IPS-NIHi7 (cell line): ENCODE data around the gene GPSM1.
"Not testable (repeated sequence)": the region's sequence is repeated elsewhere in the genome, so short reads cannot be mapped to it uniquely, and the experiment has no call there.

ENCODE experiments used
- DNase-seq: peaks from one replicate; pipeline ENCODE4 v3.0.0; 2012; ENCODE audit warnings: mixed read lengths; ENCODE audit errors: extremely low spot score

GPSM1 gene

DNA sequence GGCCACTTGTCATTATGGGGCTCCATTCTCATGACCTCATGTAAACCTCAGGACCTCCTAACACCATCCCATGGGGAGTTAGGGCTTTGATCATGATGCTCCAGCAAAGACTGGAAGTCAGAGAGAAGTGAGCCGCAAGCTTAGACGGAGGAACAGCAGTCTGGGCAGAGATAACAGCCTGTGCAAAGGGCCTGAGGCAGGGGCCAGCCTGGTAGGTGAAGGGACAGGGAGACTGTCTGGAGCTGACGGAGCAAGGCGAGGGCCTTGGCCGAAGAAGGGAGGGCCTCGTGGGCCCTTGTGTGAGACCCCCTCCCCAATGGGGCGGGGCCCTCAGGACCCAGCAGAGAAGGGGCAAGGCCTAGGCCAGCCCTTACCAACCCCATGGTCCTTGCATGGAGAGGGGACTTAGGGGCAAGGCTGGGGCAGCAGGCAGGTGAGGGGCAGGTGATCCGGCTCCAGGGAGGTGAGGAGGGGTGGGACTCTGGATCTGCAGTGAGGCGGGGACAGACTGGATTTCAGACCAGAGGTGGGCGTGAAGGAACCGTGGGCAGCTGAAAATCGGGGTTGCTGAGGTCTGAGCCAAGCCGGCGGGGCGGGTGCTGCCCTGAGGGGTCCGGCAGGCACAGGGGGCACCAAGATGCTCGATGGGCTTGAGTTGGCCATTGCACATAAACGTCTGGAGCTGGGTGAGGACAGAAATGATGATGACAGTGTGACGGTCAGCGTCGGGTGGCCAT lies 17.4 kb downstream of the GPSM1 start:
- DNase-seq: no peak

DNA sequence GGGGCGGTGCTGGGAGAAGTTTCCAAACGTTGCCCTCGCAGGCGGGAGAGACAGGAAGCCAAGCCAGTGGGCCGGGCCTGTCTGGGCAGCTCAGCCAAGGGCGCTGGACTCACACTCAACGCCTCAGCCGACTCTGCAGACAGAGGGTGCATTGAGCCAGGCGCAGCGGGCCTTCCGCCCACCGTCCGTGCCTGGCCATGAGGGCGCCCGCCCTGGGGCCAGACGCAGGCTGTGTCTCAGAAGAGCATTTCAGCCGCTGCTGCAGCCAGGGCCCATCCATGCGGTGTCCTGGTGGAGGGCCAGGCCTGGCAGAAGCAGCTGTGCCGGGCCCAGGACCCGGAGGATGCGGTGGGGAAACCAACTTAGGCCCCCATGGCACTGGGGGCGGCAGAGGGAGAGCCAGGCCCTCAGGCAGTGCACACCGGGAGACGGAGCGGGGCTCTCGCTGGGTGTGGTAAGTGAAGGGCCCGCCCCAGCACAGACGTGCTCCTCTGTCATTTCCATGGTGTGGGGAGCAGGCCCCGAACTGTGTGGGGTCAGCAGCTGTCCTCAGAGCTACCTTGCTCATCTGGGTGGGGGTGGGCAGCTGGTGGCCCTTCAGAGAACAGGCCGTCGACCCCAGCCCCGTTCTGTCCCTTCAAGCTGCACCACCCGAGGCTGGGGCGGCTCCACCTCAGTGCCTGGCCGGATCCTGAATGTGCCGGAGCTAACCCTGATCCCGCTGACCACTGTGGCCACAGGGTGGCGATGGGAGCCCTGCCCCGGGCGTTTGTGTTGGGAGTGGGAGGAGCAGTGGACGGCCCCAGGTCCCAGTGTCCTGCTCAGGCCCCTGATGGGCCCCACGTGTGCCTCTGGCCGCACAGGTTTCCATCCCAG lies 18.2 kb downstream of the GPSM1 start:
- peak; percentile 75 for DNase-seq

- DNase-seq: no peak
Measured at GRCh38 chr9:136346157-136346481, 18.8 kb downstream of the GPSM1 start.

GRCh38 chr9:136346927-136347465 lies 19.7 kb downstream of the GPSM1 start:
- no peak for DNase-seq

DNA sequence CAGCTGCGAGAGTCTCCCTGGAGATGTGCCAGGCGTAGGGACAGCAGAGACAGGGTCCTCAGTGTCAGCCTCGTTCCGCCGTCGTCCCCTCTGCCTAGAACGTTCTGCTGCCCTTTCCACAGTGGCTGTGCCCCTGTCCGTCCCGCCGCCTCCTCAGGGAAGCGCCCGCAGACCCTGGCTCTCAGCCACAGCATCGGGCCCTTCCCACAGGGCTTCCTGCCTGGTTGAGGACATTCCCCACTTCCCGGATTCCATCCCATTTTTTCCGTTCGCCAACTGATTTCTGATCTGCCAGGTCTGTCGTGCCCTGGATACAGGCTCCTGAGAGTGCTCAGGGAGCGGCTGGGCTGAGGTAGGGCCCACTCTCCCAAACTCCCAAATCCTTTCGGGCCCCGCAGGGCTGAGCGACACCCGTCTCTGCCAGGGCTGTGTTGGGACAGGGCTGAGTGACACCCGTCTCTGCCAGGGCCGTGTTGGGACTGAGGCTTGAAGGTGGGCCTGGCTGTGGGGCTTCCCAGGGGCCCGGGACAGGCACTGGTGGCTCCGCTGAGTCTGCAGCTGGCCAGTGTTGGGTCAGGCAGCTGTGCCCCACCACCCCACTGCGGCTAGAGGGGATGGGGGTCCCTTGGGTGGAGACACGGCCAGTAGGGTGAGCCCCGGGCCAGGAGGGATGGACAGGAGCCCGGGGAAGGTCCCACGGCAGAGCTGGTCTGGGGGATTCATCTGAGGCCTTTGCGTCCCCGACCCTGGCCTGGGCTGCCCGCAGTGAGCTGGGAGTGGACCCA lies 20.3 kb downstream of the GPSM1 start:
- DNase-seq: no peak

DNA sequence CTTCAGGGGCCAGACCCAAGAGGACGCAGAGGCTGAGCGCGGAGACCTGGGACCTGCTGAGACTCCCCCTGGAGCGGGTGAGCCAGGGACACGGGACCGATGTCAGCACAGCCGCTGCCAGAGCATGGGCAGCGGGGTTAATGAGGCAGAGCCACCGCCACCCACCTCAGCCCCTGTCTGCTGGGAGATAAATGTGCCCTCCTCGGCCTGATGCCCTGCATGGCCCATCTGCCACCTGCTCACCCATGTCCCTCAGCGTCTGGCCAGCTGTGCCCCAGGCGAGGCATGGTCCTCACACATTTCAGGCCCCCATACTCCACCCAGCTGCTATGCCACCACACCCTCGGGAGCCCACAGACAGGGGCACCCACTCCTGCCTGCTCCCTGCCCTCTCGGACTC lies 21.4 kb downstream of the GPSM1 start:
- no peak for DNase-seq

GRCh38 chr9:136349546-136349945 lies 22.2 kb downstream of the GPSM1 start:
- DNase-seq: no peak

DNA sequence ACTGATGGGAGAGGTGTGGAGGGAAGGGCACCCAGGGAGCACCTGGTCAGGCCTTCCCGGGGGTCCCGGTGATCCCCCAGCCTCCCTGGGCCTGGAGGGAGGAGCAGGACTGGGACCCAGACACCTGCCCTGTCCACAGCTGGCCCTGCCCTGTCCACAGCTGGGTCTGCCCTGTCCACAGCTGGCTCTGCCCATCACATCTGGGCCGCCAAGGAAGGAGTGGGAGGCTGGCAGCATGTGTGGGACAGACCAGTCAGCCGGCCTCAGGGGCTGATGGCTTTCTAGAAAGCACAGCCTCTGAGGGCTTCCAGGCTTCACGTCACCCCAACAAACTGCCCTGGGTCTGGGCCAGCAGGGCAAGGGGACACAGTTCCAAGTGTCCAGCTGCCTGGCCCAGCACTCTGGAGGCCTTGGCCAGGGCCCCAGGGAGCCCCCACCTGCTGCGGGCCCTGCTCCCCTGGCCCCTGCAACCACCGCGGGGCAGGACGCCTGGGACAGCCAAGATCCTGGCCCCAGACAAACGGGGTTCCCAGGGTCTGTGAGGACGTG lies 24.0 kb downstream of the GPSM1 start:
- no peak for DNase-seq

GRCh38 chr9:136351868-136352267 lies 24.5 kb downstream of the GPSM1 start:
- DNase-seq: not testable (repeated sequence)

GRCh38 chr9:136352682-136353081 lies 25.3 kb downstream of the GPSM1 start:
- DNase-seq: no peak

DNA sequence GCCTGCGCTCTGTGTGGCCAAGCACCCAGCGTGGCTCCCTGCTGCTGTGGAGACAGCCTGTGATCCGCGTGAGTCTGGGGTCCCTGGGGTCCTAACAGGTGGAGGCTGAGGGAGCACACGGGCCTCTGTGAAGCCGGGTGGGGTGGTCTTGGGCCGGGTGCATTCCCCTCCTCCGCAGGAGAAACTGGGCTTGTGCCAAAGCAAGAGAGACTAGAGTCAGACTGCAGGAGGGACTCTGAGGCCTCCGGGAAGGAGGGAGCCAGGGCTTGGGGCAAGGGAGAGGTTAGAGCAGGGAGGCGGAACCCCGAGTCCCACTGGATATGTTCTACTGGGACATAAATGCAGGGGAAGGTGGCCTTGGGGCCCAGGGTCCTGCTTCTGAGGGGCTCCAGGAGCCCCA lies 25.7 kb downstream of the GPSM1 start:
- DNase-seq: no peak

- no peak for DNase-seq
Measured at GRCh38 chr9:136353757-136354488, 26.6 kb downstream of the GPSM1 start.

- no peak for DNase-seq
Measured at GRCh38 chr9:136354592-136355085, 27.3 kb downstream of the GPSM1 start.

DNA sequence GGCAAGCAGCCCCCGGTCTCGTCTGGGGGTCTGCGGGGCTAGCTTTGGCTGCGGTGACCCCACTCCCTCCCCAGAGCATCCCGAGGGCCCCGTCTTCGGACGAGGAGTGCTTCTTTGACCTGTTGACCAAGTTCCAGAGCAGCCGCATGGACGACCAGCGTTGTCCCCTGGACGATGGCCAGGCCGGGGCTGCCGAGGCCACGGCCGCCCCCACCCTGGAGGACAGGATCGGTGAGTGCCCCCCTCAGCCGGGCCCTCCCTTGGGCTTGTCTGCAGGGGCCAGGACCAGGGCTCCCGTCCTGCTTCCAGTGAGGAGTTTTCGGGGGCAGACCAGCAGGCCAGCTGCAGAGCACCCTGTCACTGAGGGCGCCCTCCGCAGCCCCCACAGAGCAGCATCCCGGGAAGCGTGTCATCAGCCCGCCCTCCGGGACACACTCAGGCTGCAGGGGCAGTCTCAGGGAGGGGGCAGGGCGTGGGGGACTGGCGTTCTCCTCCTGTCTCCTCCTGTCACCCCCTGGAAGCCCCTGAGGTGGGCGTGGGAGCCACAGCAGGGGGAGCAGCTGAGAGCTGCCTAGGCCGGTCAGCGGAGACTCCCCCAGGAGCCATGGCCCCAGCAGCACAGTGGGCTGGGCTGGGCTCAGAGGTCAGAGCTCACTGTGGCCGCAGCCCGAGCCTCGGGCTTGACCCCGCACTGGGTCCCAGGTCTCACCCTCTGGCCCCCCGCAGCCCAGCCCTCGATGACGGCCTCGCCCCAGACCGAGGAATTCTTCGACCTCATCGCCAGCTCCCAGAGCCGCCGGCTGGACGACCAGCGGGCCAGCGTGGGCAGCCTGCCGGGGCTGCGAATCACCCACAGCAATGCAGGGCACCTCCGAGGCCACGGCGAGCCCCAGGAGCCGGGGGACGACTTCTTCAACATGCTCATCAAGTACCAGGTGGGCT lies 28.5 kb downstream of the GPSM1 start:
- DNase-seq: no peak

DNA sequence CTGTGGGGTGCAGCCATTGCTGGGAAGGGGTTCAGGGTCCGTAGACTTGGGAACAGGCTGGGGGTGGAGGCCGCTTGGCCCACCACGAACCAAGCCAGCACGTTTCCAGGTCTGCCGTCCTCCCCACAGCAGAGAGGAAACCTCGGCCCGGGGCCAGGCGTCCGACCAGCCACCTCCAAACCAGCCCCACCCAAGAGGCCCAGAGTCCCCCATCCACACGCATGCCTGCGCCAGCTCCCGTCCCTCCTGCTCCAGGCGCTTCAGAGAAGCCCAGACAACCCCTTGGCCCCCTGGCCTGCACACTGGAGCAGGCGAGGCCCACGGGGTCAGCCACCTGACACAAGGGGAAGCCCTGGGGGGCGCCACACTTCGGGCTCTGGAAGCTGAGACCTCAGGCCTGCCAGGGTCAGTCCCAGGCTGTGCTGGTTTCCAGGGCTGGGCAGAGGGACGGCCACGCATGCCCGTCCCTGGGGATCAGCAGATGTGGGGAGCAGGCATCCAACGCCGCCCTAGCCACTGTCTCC lies 29.9 kb downstream of the GPSM1 start:
- no peak for DNase-seq

- DNase-seq: no peak
Measured at GRCh38 chr9:136358016-136358415, 30.7 kb downstream of the GPSM1 start.

- no peak for DNase-seq
Measured at GRCh38 chr9:136358888-136359287, 31.5 kb downstream of the GPSM1 start.

DNA sequence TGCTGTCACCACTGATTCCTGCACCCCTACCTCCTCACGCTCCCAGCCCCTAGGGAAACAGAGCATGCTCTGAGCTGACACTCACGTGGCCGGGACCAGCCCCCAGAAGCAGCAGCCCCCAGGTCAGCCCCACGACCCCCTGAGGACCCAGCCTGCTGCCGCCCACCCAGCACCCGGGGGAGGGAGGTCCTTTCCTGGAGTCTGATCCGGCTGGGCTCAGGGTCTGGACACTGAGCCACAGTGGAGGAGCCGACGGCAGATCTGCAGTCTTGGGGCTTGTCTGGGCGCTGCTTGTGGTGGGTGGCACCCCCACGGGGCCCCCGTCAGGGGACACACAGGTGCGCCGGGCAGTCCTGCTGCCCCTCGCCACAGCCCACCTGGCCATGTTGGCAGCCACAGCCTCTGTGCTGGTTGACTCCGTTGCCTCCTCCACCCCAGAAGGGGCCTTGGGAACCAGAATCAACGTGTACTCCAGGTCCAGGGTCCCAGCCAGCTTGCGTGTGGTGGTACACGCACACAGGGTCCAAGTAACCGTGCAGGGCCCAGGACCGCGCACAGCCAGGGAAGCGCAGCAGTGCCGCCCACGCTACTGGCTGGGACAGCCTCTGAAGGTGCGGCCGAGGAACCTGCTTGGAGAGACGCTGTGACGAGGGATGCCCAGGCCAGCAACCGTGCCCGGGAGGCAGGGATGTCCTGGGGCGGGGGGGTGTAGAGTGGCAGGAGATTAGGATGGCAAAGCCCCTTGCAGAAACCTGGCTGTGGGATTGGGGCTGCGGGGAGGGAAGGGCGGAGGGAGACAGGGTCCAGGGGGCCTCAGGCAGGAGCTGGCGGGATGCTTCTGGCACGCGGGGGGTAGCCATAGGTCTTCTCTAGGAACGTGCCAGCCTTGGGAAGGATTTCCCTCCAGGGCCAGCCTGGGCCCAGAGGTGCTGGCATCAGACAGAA lies 32.7 kb downstream of the GPSM1 start:
- no peak for DNase-seq
